NCI-H1694 (cell line): ENCODE data around the gene ARL14EP.

Experiments
- DNase-seq: peaks from one replicate; lab custom pipeline; 2025; lab: John Stamatoyannopoulos, UW

The ARL14EP gene

DNA sequence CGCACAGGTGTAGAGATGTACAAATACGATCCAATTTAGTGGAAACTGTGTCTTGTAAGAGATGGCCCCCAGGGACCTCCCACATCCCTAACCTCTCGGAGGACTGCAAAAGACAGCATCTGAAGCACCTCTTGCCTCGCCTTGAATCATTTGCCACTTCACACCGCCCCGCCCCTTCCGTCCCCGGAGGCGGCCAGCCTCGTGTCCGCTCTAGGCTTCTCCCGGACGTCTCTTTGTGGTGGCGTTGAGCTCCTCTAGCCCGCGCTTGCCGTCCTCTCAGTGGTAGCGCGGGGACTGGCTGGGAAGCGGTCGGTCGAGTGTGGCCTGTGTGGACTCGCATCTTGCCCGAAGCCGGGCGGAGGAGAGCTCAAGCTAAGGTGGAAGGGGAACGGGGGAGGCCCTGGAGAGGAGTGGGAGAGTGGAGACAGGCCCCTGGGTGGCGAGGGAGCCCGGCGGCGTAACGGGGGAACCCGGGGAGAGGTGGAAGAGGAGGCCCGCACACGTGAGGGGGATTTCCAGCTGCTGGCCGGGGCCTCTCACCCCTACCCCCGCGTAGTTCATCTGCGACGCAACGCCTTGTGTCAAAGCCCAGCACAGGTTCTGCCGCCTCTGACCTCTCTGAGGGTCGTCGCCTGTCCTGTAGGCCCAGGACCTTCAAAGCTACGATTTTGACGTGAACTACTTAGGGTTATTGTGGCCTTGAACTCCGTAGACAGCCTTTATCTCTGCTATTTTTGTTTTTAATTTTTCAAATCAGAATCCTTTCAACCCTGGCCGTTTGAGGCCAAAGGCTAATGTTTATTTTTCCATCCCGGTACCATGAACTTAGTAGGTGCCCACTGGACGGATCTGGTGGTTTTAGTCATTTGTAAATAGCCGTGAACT, at the start of gene ARL14EP:
ARL14EP (plus strand) TSS at position 279 of the 885 bp plus-strand sequence. CDS start 7,845 bp downstream, outside the sequence.
- DNase-seq, result peak; percentile 80

DNA sequence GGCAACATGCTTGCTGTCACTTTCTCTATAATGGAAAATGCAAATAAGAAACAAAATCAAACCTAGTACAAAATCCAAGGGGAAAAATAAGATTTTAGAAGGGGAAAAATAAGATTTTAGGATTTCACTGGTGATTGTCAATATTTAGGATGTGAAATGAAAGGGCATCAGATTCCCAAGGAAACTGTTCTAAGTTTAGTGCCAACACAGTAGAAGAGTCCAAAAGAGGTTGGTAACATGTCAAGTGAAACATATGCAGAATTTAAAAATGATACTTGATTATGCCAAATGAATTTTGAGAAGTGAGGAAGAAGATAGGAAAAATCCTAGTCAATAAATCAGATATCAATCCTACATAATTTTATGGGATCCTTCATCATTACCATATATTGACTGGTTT, 45.7 kb upstream of the ARL14EP start:
- no peak for DNase-seq

DNA sequence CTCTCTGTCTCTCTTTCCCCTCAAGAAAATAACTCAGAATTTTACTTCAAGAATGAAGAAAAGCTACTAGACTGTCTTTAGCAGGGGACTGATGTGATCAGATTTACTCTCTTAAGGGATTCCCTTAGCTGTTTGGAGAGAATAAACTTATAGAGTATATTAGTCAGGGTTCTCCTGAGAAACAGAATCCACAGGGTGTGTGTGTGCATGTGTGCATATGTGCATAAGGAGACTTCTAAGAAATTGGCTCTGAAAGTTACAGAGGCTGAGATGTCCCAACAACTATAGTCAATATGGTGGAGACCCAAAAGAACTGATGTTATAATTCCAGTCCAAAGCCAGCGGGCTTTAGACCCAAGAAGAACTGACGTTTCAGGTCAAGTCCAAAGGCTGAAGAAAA, 43.1 kb upstream of the ARL14EP start:
- no peak for DNase-seq

DNA sequence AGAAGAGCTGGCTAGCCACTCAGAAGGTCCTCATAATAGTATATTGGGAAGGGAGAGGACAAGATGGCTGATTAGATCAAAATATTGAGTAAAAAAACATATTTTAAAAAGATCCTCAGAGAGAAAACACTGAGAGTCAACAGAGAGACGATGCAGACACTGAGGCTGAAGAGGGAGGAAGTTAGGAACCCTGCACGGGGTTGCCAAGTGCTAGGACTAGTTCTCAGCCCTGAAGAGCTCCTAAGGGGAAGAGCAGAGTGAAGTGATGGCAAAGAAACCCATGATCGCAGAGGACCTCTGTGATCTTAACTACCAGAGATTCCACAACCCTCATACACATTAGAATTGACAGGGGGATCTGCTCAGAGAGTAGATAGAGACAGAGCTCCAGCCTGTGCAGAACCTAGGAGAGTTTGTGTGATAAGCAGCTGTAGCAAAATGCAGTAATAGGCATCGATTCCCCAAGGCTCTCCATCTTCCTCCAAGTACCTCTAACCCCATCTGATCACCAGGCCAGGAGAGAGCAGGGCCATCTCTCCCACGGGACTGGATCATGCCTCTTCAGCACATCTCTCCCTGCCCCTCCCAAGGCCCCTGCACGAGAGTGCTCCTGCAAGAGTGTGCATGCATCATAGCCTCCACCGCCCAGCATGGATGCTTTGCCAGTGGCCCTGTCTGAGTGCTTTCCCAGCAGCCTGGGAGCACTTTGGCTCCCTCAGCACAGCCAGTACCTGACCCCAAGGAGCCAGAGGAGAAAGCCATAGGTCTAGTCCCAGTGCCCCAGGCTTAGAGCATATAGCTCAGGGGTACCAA, 41.2 kb upstream of the ARL14EP start:
- no peak for DNase-seq

DNA sequence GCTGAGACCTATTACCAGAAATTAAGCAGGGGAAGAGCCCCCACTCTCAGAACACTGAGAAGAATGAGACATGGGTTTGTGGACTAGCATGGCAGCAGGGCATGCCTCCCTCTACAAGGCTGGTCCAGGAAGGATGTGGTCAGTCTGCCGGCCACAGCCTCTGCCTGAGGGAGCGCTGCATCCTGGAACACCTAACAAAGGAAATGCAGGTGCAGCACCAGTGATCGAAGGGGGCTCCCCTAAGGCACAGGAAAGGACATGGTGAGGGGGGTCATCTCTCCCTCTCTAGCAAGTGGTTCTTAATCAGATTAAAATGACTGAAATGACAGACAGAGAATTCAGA, 40.6 kb upstream of the ARL14EP start:
- DNase-seq, result no peak

DNA sequence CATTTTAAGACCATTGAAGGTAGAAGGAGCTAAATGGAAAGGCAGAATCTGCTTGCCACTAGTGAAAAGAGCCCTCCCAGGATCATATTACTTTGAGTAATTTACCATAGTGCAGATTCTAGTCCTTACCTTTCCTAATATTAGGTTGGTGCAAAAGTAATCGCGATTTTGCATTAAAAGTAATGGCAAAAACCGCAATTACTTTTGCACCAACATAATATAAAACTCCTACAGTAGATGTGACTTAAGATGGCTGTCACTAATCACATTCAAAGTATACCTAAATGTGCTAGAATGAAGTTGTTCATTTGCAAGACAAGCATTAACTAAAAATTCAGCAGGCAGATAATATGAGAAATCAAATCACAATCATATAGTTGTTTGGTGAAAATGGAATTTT, 38.1 kb upstream of the ARL14EP start:
- no peak for DNase-seq

DNA sequence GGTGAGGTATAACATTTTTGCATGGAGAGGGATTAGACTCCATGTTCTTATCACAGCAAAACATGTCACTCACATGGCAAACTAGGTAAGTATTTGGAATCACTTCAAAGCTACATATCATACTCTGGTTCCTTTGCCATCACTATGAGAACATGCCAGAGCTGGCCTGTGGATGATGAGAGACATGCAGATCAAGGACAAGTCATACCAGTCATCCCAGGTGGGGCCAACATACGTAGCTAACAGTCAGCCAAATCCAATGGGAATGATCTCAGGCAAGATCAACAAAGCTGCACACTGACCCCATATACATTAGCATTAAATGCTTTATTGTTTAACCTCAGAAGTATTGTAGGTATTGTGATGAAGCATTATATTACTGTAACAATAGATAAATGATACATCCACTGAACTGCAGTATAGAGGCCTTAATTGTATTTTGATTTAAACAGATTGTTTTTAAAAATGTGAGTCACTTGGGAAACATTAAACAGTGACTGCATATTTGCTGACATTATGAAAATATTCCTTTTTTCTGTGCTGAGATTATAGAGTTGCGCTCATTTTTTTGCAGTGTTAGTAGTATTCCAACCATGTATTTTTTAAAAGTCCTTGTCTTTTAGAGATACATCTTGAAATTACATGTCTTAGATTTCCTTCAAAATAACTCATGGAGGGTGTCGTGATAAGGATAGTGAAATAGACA, 37.3 kb upstream of the ARL14EP start:
- no peak for DNase-seq

DNA sequence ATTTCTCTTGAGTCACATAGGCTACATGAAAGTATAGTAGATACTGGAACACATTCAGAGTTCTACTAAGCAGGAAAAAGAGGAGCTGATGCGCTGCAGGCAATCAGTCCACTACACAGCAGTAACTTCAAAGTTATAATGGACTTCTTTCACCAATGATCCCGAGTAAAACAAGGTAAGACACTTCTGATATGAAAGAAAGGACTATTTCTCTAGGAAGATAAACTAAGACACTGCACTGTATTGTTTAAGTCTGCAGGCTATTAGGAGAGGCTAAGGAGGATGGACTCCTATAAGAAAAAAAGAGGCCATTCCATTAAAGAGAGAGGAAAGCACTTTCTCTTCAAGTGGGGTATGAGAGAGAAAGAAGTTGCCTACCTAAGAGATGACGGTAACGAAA, 31.6 kb upstream of the ARL14EP start:
- no peak for DNase-seq

DNA sequence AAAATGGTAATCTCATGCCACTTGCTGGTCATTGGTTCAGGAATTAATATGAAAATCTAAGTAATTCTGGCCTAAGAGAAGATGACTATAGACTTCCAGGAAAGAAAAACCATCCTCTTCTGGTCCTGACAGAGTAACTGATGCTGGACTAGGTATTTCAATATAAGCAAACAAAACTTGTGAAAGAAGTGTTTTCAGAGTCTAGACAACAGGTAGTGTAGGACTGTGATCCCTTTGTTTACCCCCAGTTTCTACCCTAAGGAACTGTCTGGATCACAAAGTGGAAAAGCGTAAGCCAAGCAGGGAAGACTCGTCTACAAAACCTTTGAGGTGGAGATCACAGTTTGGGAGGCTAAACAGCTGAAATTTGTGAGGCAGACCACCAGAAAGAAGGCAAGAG, 30.4 kb upstream of the ARL14EP start:
- DNase-seq, result no peak

DNA sequence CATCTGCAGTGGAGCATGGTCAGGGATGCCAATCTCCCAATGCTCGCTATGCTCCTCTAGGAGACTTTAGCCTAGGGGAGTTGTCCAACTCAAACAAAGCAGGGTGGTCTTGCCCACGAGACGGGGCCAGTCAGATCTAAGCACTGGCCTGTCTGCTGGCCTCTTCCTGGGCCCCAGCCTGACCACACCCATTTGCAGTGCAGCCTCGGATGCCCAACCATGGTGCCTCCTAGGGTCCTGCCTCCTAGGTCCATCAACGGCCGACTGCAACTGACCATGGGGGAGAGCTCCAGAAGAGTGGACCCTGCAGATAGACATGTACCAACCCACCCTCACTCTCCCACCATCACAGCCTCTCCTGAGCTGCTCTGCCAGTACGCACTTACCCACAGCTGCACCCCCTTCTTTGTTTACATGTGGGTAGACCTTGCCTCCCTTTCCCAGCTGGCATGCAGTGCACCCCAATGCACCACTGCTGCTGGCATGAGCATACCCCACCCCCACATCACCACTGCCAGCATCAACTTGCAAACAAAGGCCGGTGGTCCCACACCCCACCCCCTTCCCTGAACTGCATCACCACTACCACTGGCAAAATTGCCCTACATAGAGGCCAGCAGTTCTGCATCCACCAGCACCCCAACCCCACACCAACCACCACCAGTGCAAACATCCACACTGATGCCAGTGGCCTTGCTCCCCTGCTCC, 27.6 kb upstream of the ARL14EP start:
- no peak for DNase-seq

DNA sequence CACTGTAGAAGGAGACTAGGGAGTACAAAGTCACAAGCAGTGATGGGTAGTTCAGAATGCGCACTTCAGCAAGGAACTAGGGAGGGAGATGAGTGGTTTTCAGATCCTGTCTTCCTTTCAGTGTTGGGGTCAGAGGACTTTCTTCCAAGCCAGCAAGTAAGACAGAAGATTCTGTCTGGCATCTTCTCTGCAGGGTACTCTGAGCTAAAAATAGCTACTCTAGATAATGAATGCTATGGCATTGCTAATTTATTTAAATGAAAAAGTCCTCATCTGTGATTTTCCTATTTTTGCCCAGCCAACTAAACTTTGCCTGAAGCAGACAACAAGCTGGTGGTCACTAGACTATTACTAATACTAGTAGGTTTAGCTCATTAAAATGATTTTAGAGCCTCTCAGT, 18.3 kb upstream of the ARL14EP start:
- no peak for DNase-seq

DNA sequence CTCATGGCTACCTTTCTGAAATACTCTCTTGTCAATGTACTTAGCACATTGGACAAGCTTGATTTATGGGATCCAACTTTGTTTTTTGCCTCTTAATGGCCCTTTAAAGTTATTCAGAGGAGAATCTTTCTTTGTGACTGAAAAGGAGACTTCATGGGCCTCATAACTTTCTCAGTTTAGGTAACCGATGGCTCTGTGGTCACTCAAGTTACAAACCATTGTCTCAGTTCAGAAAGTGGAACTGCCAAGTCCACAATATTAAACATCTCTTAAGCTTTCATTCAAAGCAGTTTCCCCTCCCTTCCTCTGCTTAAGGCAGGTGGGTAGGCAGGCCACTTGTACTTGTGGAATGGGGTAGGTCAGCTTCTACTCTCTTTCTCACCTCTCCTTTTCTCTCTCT, 12.3 kb upstream of the ARL14EP start:
- no peak for DNase-seq

DNA sequence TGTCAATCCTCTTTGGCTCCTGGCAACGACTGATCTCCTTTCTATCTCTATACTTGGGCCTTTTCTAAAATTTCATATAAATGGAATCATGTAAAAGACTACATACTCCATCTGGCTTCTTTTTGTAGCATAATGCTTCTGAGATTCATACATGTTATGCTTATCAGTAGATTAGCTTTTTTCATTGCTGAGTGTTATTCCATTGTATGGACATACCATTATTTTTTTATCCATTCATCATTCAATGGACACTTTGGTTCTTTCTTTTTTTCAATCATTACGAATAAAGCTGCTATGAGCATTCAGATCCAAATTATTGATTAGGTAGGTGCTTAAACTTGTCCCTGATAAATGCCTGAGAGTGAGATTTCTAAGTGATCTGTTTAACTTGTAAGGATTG, 11.7 kb upstream of the ARL14EP start:
- no peak for DNase-seq

DNA sequence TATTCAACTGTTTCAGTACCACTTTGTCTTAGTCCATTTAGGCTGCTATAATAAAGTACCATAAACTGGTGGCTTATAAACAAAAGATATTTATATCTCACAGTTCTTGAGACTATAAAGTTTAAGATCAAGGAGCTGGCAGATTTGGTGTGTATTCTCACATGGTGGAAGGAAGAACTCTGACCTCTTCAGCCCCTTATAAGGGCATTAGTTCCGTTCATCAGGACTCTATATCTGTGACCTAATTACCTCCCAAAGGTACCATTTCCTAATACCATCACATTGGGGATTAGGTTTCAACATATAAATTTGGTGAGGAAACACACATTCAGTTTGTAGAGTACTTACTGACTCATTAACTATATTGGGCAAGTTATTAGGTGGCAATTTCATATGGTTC, 10.7 kb upstream of the ARL14EP start:
- no peak for DNase-seq

DNA sequence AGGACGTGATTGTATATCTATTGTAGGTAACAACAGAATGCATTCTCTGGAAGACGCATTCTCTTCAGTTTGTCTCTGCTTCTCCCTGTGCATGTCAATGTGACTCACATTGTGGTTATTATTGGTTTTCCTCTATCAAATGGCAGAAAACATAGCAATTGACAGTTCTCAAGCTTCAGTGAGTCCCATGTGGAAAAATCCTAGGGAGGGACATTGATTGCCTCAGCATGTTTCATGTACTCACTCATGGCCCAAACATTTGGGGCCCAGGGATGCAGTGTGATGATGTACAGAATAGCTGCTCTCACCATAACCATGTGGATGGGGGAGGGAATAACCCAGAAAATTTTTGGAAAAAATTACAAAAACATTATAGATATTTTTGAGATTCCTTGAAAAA, 9.3 kb upstream of the ARL14EP start:
- DNase-seq, result no peak

DNA sequence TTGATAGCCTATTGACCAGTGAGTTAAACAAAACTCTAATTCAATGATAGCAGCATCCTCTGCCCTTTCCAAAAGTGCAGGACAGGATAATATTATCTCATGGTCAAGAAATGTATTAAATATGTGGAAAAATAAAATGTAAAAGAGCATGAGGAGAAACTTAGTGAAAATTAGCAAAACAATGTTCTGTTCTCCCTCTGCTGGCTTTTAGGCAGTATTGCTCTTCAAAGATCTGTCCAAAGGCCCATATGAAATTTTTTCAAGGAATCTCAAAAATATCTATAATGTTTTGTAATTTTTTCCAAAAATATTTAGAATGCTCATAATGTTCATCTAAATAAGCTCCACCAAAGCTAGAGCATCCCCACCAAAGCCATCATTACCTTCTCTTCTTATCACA, 8.3 kb upstream of the ARL14EP start:
- DNase-seq, result no peak

DNA sequence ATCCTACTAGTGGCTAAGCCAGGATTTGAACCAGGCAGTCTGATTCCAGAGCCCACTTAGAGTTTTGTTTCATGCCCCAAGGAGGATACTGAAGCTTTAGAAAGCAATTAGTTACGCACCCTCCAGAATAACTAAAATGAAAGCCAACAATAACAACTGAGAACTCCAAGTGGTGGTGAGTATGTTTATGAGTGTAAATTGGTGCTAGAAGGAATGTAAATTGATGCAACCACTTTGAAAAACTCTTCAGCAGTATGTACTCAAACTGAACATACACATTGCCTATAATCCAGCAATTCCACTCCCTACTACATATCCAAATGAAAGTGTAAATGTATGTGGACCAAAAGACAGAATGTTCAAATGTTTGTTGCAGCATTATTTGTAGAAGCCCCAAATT, 6.7 kb upstream of the ARL14EP start:
- no peak for DNase-seq

DNA sequence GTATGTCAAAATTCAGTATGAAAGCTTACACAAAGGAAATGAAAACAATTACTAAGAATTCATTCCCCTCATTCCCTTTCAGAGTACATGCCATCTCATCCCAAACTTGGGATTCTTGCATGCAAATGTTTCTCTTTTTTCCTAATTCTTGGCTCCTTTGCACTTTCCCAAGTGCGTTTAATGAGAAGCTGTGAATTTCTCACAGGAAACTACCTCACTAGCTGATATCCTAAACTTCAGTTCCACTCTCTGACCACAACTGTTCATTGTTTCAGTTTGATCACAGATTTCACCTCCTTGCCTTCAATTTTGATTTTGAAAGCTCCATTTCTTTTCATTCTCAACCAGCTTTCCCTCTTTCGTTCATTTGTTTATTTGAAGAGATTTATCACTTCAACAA, 5.9 kb upstream of the ARL14EP start:
- DNase-seq, result no peak

DNA sequence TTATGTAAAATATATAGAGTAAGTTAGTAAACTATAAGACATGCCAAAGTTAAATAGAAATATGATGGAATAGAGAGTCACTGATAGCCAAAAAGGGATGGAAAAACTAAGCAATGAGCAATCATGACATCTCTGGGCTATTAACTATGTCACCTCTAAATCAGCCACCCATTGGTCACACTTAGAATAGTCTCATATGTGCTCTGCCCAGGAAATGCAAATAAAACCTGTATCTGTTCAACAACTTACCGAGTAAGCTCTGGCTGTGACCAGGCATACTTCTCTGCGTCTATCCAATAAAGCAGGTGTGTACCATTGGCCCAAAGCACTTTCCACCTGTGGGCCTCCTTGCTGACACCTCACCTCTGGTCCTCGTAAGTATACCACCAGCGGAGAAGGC, 1.6 kb upstream of the ARL14EP start:
- DNase-seq, result no peak

DNA sequence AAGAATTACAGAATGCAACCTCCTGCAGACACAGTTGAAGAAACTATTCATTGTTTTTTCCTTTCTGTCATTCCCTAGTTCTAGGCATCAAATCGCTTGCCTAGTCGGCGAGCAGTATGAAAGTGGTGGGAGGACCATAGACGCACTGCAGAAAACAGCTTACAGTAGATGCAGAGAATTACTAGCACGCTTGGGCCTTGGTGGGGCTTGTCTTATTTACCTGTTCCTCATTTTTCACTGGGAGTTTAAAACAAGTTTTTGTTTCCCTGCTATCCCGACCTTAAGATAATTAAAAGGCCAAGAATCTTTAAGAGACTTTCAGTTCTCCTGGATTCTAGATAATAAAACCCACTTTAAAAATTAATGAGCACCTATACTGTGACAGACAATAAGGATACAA, 713 bp upstream of the ARL14EP start:
- no peak for DNase-seq

DNA sequence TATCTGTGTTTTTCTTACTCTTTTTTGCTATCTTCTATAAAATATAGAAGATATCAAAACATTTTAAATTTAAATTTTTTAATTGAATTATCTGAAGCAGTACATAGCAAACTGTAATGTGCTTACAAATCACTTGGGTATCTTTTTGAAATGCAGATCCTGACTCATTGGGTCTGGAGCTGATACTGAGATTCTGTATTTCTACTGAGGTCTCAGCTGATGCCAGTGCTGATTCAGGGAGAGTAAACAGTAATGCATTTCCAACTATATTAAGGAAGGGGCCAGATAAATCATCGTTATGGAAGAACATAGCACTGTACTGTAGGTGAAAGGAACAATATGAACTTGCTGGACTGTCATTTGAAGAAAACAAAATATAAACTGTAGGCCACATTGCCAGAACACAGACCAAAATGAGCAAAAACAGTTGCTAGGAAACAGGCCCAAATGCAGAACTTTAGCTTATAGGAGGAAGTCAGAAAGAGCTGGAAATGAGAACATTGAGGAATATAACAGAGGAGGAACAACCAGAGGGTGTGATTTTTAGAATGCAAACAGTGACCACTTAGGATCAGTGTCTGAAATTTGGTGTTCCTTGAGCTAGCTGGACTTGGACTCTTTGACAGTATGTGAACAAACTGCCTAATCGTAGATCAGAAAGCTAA, 3.3 kb downstream of the ARL14EP start:
- no peak for DNase-seq

DNA sequence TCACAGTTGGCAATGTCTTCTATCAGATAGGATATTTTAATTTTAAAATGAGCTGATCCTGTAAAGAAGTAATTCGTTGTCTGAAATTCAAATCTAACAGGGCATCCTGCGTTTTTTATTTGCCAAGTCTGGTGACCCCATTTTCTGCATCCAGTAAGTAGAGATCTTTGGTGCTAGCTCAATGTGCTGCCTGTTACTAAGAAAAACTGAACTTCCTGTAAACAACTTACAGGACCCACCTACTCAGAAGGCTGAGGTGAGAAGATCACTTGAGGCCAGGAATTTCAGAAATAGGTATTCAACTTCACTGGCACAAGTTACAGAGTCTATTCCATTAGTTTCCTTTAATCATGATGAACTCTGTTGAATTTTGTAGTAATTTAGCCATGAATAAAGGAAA, 4.0 kb downstream of the ARL14EP start:
- no peak for DNase-seq
